VCaP (cell line): Measurements from ENCODE around the gene RLN3.

Experiments used
- H3K27ac ChIP-seq: fragments of 450-650 bp; 2 replicates; pipeline ENCODE4 v1.5.1; 2017
- TF ChIP-seq, protein P1 (sequence below): fragments of 450-650 bp; conservative IDR thresholded peaks from 2 replicates; pipeline ENCODE4 v1.5.1; 2017; ENCODE audit warnings: mild to moderate bottlenecking, moderate library complexity

The RLN3 gene, protein sequence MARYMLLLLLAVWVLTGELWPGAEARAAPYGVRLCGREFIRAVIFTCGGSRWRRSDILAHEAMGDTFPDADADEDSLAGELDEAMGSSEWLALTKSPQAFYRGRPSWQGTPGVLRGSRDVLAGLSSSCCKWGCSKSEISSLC

DNA sequence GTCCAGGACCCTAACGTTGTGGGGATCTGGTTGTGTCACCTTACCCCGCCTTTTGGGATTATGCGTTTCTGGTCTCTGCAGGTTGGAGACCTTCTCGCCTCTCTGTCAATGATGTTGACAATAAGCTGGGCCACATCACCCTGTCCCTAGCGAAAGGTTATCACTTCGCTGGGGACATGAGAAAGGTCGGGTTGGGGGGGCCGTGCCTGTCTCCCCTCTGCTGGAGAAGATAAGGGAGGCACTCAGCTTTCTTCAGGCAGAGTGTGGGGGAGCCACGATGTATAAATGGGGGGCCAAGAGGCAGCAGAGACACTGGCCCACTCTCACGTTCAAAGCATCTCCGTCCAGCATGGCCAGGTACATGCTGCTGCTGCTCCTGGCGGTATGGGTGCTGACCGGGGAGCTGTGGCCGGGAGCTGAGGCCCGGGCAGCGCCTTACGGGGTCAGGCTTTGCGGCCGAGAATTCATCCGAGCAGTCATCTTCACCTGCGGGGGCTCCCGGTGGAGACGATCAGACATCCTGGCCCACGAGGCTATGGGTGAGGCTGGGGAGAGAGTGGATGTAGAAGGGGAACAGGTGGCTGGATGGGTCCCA lies at the start of gene RLN3:
TSS of gene RLN3 (plus strand) at position 293 of the 595 bp plus-strand sequence. CDS start at position 350, 57 bp downstream.
- H3K27ac ChIP-seq: no peak within 1 kb of the TSS
- TF ChIP-seq, protein P1, sequence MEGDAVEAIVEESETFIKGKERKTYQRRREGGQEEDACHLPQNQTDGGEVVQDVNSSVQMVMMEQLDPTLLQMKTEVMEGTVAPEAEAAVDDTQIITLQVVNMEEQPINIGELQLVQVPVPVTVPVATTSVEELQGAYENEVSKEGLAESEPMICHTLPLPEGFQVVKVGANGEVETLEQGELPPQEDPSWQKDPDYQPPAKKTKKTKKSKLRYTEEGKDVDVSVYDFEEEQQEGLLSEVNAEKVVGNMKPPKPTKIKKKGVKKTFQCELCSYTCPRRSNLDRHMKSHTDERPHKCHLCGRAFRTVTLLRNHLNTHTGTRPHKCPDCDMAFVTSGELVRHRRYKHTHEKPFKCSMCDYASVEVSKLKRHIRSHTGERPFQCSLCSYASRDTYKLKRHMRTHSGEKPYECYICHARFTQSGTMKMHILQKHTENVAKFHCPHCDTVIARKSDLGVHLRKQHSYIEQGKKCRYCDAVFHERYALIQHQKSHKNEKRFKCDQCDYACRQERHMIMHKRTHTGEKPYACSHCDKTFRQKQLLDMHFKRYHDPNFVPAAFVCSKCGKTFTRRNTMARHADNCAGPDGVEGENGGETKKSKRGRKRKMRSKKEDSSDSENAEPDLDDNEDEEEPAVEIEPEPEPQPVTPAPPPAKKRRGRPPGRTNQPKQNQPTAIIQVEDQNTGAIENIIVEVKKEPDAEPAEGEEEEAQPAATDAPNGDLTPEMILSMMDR: no peak

DNA sequence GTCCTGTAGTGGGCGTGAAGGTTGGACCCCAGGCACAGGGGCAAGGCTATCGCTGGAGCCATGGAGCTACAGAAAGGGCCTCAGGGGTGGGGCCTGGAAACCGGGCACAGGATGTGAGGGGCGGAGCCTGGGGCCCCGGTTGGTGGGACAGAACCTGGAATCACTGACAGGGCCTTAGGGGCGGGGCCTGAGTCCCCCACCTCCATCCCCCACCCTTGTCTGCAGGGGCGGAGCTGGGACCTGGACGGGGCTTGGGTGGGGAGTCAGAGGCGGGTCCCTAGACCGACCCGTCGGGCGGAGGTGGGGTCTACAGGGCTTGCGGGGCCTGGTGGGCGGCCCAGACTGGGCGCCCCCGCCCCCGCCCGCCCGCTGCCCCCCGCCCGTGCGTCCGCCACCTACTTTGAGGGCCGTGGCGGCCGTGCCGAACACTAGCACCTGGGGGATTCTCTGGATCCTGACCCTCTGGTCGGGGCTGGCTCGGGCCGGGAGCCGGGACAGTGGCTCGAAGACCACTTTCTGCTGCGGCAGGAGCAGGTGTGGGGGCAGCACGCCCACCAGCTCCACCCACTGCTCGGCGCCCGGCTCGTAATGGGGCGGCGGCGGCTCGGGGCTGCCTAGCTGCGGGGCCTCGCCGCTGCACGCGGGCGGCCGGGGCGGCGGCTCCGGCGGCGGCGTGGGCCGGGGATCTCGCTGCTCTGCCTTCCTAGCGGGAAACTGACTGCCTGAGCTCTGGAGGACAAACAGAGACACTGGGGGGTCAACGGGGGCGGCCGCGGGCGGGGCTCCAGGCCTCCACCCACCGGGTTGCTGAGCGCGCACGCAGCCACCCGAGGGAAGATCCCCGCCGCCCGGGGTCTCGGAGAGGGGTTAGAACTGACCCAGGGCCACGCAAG lies 49.4 kb upstream of the RLN3 start:
- TF ChIP-seq, protein P1: no peak
- H3K27ac ChIP-seq: no peak overlapping the region

DNA sequence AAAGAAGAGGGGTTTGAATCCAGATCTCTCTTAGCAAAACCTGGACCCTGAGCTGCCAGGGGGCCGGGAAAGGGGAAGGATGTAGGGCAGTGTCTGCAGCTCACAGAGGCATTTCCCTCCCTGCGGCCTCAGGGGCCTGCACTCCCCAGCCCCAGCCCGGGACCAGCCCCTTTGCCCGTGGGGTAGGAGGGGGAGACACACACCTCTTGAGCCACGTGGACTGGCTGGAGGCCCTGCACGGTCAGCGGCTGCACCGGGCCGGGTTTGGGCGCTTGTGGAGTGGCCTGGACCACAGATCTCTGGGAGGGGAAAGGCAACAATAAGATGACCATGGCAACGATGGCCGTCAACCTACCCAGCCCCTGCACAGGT lies 48.7 kb upstream of the RLN3 start:
- TF ChIP-seq, protein P1: no peak
- H3K27ac ChIP-seq: no peak overlapping the region

DNA sequence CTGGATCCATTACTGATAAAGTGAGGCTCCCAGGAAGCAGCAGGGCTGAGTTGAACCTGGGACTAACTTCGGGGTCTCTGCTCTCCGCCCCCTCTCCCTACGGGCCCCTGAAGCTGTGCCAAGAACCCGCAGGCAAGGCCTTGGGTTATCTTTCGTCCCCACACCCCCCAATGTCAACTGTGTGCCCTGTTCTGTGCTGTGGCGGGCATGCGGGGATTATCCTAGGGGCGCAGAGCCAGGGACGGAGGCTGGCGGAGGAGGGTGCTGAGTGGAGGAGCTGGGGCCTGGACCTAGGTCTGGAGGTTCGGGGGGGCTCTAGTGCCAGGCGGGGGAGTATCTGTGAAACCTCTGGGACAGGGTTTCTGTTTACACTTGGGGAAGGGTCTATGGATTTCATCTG lies 48.3 kb upstream of the RLN3 start:
- no peak overlapping the region for H3K27ac ChIP-seq
- TF ChIP-seq, protein P1: no peak

DNA sequence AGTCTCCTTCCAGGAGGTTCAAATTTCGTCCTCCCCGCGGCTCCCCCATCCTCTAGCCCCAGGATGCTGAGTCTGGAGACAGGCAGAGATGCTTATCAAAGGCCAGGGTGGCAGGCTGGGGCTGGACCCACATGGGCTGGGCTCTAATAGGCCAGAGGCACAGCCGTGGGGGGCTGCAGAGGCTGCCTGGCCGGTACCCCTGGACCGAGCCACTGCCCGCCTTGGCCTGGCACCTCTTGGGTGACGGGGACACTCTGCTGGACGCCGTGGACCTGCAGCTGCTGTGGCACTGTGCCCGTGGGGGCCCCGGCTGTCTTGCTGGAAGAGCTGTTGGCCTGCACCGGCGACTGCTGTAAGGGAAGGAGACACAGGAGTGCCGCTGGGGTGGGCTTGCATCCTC lies 47.6 kb upstream of the RLN3 start:
- H3K27ac ChIP-seq: no peak overlapping the region
- TF ChIP-seq, protein P1: no peak

DNA sequence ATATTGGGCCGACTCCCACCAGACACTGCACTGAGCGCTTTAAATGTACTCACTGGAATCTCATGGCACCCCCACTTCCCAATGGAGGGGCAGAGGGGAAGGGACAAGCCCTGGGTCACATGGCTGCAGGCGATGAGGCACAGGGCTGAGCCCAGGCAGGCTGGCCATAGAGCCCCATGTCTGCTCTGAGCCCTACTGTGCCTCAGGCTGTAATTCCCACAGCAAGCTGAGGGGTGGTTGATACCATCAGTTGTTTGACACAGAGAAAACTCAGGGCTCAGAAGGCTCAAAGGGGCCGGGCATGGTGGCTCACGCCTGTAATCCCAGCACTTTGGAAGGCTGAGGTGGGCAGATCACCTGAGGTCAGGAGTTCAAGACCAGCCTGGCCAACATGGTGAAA lies 46.9 kb upstream of the RLN3 start:
- H3K27ac ChIP-seq: no peak overlapping the region
- TF ChIP-seq, protein P1: no peak

DNA sequence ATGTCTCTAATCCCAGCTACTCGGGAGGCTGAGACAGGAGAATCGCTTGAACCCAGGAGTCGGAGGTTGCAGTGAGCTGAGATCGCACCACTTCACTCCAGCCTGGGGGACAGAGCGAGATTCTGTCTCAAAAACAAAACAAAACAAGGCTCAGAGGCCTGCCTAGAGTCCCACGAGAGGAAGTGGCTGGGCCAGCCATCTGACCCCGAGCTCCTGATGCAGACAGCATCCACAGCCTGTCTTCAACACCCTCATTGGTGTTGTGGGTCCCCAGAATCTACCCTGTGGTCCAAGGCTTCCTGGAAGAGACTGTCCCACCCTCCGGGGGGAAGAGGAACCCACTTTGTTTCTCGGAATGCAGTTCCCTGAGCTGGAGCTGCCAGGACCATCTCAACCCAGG lies 46.5 kb upstream of the RLN3 start:
- TF ChIP-seq, protein P1: no peak
- no peak overlapping the region for H3K27ac ChIP-seq
